ENCODE results near the gene DAPK1.

The DAPK1 gene

GRCh38 chr9:87572719-87573118 lies 75.1 kb downstream of the DAPK1 start:
- no peak for DNase-seq

GRCh38 chr9:87573841-87574342 lies 76.2 kb downstream of the DAPK1 start:
- DNase-seq, result no peak

- no peak for DNase-seq
Observed at GRCh38 chr9:87577746-87578145, 80.1 kb downstream of the DAPK1 start.

GRCh38 chr9:87578625-87579024 lies 81.0 kb downstream of the DAPK1 start:
- DNase-seq, result no peak

- DNase-seq, result no peak
Observed at GRCh38 chr9:87579781-87580541, 82.3 kb downstream of the DAPK1 start.

- peak in 2 of 3 experiments; percentile 25 to 57 for DNase-seq
Observed at GRCh38 chr9:87580941-87581438, 83.3 kb downstream of the DAPK1 start.

- DNase-seq, result no peak
Observed at GRCh38 chr9:87581513-87581912, 83.8 kb downstream of the DAPK1 start.

GRCh38 chr9:87581949-87582637 lies 84.4 kb downstream of the DAPK1 start:
- no peak for DNase-seq

GRCh38 chr9:87584326-87584725 lies 86.7 kb downstream of the DAPK1 start:
- no peak for DNase-seq

- no peak for DNase-seq
Observed at GRCh38 chr9:87585123-87585855, 87.6 kb downstream of the DAPK1 start.

- no peak for DNase-seq
Observed at GRCh38 chr9:87586731-87587355, 89.2 kb downstream of the DAPK1 start.

- DNase-seq, result no peak
Observed at GRCh38 chr9:87587356-87587745, 89.7 kb downstream of the DAPK1 start.

GRCh38 chr9:87587864-87588263 lies 90.2 kb downstream of the DAPK1 start:
- no peak for DNase-seq

GRCh38 chr9:87588339-87588738 lies 90.7 kb downstream of the DAPK1 start:
- DNase-seq, result peak in 2 of 3 experiments; percentile 4 to 44

- no peak for DNase-seq
Observed at GRCh38 chr9:87590996-87591395, 93.3 kb downstream of the DAPK1 start.

- no peak for DNase-seq
Observed at GRCh38 chr9:87592554-87593358, 95.1 kb downstream of the DAPK1 start.

- no peak for DNase-seq
Observed at GRCh38 chr9:87593359-87593980, 95.8 kb downstream of the DAPK1 start.

GRCh38 chr9:87594194-87594593 lies 96.5 kb downstream of the DAPK1 start:
- DNase-seq, result no peak

GRCh38 chr9:87594662-87595061 lies 97.0 kb downstream of the DAPK1 start:
- DNase-seq, result no peak

GRCh38 chr9:87595610-87596009 lies 97.9 kb downstream of the DAPK1 start:
- DNase-seq, result peak in 2 of 3 experiments; percentile 22 to 60

GRCh38 chr9:87596862-87597261 lies 99.2 kb downstream of the DAPK1 start:
- no peak for DNase-seq

Measured in NCI-H1417 (cell line).